HS-27A (cell line): ENCODE measurements around the gene CBX5.
"Not testable (repeated sequence)": the region's sequence is repeated elsewhere in the genome, so short reads cannot be mapped to it uniquely, and the experiment has no call there.

ENCODE experiments used
- DNase-seq: peaks from one replicate; pipeline ENCODE4 v3.0.0-alpha.2; 2012; ENCODE audit warnings: low read depth, missing footprints

CBX5 gene

GRCh38 chr12:54265364-54265812 lies 14.5 kb downstream of the CBX5 start:
- DNase-seq: no peak

- no peak for DNase-seq
These were observed 17.5 kb downstream of the CBX5 start for GRCh38 chr12:54262403-54262925.

GRCh38 chr12:54261815-54262402 lies 18.0 kb downstream of the CBX5 start:
- no peak for DNase-seq

GRCh38 chr12:54259194-54260011 lies 20.5 kb downstream of the CBX5 start:
- no peak for DNase-seq

- DNase-seq: no peak
These were observed 21.7 kb downstream of the CBX5 start for GRCh38 chr12:54258201-54258681.

- DNase-seq: no peak
These were observed 22.6 kb downstream of the CBX5 start for GRCh38 chr12:54257332-54257731.

- DNase-seq: no peak
These were observed 26.7 kb downstream of the CBX5 start for GRCh38 chr12:54253240-54253639.

- DNase-seq: no peak
These were observed 28.1 kb downstream of the CBX5 start for GRCh38 chr12:54251667-54252284.

- no peak for DNase-seq
These were observed 30.4 kb downstream of the CBX5 start for GRCh38 chr12:54249489-54249888.

GRCh38 chr12:54246011-54246641 lies 33.8 kb downstream of the CBX5 start:
- no peak for DNase-seq

GRCh38 chr12:54240971-54241588 lies 38.8 kb downstream of the CBX5 start:
- DNase-seq: no peak

- DNase-seq: no peak
These were observed 39.8 kb downstream of the CBX5 start for GRCh38 chr12:54240129-54240528.

GRCh38 chr12:54239620-54240019 lies 40.3 kb downstream of the CBX5 start:
- DNase-seq: no peak

- DNase-seq: no peak
These were observed 41.4 kb downstream of the CBX5 start for GRCh38 chr12:54238531-54238930.

- no peak for DNase-seq
These were observed 47.1 kb downstream of the CBX5 start for GRCh38 chr12:54232790-54233189.

- not testable (repeated sequence) for DNase-seq
These were observed 48.7 kb downstream of the CBX5 start for GRCh38 chr12:54231269-54231668.

- DNase-seq: no peak
These were observed 49.4 kb downstream of the CBX5 start for GRCh38 chr12:54230555-54230954.

GRCh38 chr12:54229624-54230212 lies 50.2 kb downstream of the CBX5 start:
- no peak for DNase-seq

- no peak for DNase-seq
These were observed 51.5 kb downstream of the CBX5 start for GRCh38 chr12:54228471-54228870.

GRCh38 chr12:54227927-54228326 lies 52.0 kb downstream of the CBX5 start:
- not testable (repeated sequence) for DNase-seq

- no peak for DNase-seq
These were observed 52.5 kb downstream of the CBX5 start for GRCh38 chr12:54227376-54227775.
